ENCODE measurements around the gene CCNL1.
"Not testable (repeated sequence)": the region's sequence is repeated elsewhere in the genome, so short reads cannot be mapped to it uniquely, and the experiment has no call there.

The CCNL1 gene

GRCh38 chr3:157167371-157168042, 7.6 kb upstream of the CCNL1 start:
- Histone ChIP-seq H3K9me3 (ENCODE audit: insufficient read depth, low read depth, low read length) (no peaks in the 10 kb centered on the region), H3K4me1 (ENCODE audit: insufficient read depth, low read length) (no peaks in the 10 kb centered on the region), H3K9ac (ENCODE audit: low read depth, low read length) (no peak overlapping the region), H3K27ac (ENCODE audit: low read length) (no peak overlapping the region), H3K36me3 (ENCODE audit: insufficient read depth, low read depth, low read length) (no peaks in the 10 kb centered on the region), H3K4me3 (ENCODE audit: low read length) (no peak overlapping the region), H3K27me3 (ENCODE audit: insufficient read depth, low read length) (no peaks in the 10 kb centered on the region)

DNA sequence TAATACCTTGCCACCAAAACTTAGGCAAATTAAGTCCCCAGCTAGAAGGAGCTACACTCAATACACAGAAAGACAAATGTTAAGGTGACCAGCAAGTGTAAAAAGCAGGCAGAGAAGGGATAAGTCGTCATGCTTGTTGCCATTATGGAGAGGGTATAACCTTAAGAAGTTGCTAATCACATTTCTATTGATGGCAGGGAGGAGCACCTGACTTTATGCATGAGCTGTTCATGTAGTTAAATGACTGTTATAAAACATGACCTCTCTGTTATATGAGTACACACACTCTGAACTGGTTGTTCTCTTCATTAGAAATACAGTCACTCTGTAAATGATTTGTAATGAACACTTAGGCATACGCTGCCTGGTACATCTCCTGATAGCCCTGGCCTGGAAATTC, 6.6 kb upstream of the CCNL1 start:
- Histone ChIP-seq H3K9me3 (ENCODE audit: insufficient read depth, low read depth, low read length) (no peaks in the 10 kb centered on the region), H3K4me3 (ENCODE audit: low read length) (no peak overlapping the region), H3K36me3 (ENCODE audit: insufficient read depth, low read depth, low read length) (no peaks in the 10 kb centered on the region), H3K4me1 (ENCODE audit: insufficient read depth, low read length) (no peaks in the 10 kb centered on the region), H3K27ac (ENCODE audit: low read length) (no peak overlapping the region), H3K27me3 (ENCODE audit: insufficient read depth, low read length) (no peaks in the 10 kb centered on the region), H3K9ac (ENCODE audit: low read depth, low read length) (no peak overlapping the region)

DNA sequence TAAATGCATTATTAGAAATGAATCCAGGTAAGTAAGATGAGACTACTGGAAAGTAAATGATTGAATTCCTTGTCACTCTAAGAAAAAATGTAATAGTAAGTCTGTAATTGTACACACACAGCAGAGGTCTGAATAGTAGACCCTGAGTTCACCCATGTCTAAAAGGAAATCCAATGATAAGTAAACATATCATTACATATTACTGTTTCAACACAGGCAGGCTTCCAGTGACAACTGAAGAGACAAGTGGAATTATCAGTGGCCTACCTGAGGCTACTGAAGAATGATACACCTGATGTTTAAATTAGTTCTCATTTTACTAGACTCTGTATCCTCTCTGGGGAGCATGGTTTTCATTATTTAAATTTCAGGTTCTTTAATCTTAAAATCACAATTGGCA, 6.2 kb upstream of the CCNL1 start:
- Histone ChIP-seq H3K27ac (ENCODE audit: low read length) (no peak overlapping the region), H3K4me3 (ENCODE audit: low read length) (no peak overlapping the region), H3K27me3 (ENCODE audit: insufficient read depth, low read length) (no peaks in the 10 kb centered on the region), H3K36me3 (ENCODE audit: insufficient read depth, low read depth, low read length) (no peaks in the 10 kb centered on the region), H3K9ac (ENCODE audit: low read depth, low read length) (no peak overlapping the region), H3K4me1 (ENCODE audit: insufficient read depth, low read length) (peaks cover 2% of the 10 kb centered on the region; the same call in 1 of the 2 replicates), H3K9me3 (ENCODE audit: insufficient read depth, low read depth, low read length) (no peaks in the 10 kb centered on the region)

DNA sequence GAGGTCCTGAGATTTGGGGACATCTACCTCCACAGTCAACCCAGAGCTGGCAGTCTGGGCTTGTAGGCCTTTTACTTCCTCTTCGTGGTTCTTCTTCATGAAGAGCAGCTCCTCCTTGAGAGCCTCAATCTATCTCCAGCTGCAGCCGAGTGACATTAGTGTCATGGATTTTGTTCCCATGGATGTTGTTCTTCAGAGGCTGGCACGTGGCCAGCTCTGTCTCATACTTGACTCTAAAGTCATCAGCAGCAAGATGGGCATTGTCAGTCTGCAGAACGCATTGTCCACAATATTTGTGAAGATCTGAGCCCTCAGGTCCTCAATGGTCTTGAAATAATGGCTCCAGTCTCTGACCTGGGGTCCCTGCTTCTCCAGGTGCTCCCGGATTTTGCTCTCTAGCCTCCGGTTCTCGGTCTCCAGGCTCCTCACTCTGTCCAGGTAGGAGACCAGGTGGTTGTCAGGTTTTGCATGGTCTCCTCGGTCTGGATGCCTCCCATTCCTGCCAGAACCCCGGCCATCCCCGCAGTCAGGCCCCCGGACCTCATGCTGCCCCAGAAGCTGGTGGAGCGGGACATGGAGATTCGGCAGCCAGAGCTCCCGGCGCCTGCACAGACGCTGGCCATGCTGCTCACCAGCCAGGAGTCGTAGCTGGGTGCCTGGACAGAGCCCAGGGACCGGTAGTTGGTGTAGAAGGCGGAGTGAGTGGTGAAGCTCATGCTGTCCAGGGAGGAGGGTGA, 3.4 kb upstream of the CCNL1 start:
- Histone ChIP-seq H3K27me3 (ENCODE audit: insufficient read depth, low read length) (no peaks in the 10 kb centered on the region), H3K36me3 (ENCODE audit: insufficient read depth, low read depth, low read length) (peaks cover 8% of the 10 kb centered on the region), H3K9me3 (ENCODE audit: insufficient read depth, low read depth, low read length) (no peaks in the 10 kb centered on the region), H3K27ac (ENCODE audit: low read length) (no peak overlapping the region), H3K4me1 (ENCODE audit: insufficient read depth, low read length) (peaks cover 9% of the 10 kb centered on the region), H3K4me3 (ENCODE audit: low read length) (no peak overlapping the region), H3K9ac (ENCODE audit: low read depth, low read length) (no peak overlapping the region)

GRCh38 chr3:157162620-157163019, 2.7 kb upstream of the CCNL1 start:
- not testable (repeated sequence) for H3K27ac ChIP-seq (ENCODE audit: low read length); H3K4me3 ChIP-seq (ENCODE audit: low read length); H3K9me3 ChIP-seq (ENCODE audit: insufficient read depth, low read depth, low read length); H3K9ac ChIP-seq (ENCODE audit: low read depth, low read length); H3K27me3 ChIP-seq (ENCODE audit: insufficient read depth, low read length)
- Histone ChIP-seq H3K36me3 (ENCODE audit: insufficient read depth, low read depth, low read length) (peaks cover 16% of the 10 kb centered on the region), H3K4me1 (ENCODE audit: insufficient read depth, low read length) (peaks cover 17% of the 10 kb centered on the region)

- no peaks in the 10 kb centered on the region for H3K9me3 ChIP-seq (ENCODE audit: insufficient read depth, low read depth, low read length)
- H3K27me3 ChIP-seq (ENCODE audit: insufficient read depth, low read length), result no peaks in the 10 kb centered on the region
- H3K27ac ChIP-seq (ENCODE audit: low read length), result peak overlapping the region; percentile 97
- peaks cover 33% of the 10 kb centered on the region for H3K36me3 ChIP-seq (ENCODE audit: insufficient read depth, low read depth, low read length)
- H3K4me1 ChIP-seq (ENCODE audit: insufficient read depth, low read length), result peaks cover 26% of the 10 kb centered on the region
- H3K4me3 ChIP-seq (ENCODE audit: low read length), result peak overlapping the region; percentile 100
- H3K9ac ChIP-seq (ENCODE audit: low read depth, low read length), result peak overlapping the region; percentile 99
Observed at GRCh38 chr3:157160658-157161424, 894 bp upstream of the CCNL1 start.

DNA sequence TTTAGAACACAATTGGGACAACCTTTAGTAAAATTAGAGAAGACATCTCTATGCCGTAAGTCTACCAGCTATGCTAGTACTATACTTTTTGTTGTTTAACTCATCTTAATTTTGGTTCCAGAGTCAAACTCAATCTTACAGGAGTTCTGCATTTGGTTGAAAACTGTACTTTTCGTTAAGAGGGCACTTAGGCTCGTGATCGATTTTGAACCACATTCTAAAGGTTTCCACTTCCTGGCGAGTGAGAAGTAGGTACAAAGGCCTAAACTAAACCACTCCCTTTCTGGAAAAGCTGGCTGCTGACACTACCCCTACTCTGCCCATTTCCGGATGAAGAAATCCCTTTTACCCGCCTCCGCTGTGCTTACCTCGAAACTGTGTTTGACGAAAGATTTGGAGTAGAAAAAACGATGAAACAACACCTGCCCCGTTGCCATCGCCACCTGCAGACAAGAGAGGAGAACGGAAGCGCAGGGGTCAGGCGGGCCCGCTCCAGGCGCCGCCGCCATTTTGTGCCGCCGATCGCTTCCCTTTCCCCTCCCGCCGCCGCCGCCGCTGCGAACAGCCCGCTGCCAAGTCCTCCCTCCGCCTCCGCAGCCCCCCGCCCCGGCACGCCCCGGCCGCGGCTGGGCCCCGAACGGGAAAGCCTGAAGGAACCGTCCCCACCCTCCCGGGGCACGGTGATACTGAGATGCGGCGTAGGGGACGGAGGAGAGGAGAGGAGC, 748 bp downstream of the CCNL1 start:
- peaks cover 26% of the 10 kb centered on the region for H3K4me1 ChIP-seq (ENCODE audit: insufficient read depth, low read length)
- H3K27ac ChIP-seq (ENCODE audit: low read length), result peak overlapping the region; percentile 97
- no peaks in the 10 kb centered on the region for H3K27me3 ChIP-seq (ENCODE audit: insufficient read depth, low read length)
- H3K9ac ChIP-seq (ENCODE audit: low read depth, low read length), result peak overlapping the region; percentile 99
- peak overlapping the region; percentile 100 for H3K4me3 ChIP-seq (ENCODE audit: low read length)
- H3K36me3 ChIP-seq (ENCODE audit: insufficient read depth, low read depth, low read length), result peaks cover 50% of the 10 kb centered on the region
- H3K9me3 ChIP-seq (ENCODE audit: insufficient read depth, low read depth, low read length), result no peaks in the 10 kb centered on the region

DNA sequence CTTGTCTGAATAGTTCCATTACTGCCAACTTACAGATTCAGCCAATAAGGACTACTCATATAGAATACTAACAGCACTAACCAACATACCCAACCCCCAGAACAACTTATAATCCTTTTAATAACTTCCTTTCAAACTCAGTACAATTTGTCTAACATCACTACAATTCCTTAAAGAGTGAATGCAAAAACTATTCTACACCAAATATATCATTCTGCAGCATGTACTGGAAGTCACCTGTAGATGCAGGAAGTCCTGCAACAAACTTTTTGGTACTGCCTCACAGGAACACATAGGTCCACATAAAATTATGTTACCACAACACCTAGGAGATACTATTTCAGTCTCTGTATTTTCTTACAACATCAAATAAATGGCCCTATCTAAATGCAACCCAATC, 2.1 kb downstream of the CCNL1 start:
- peaks cover 26% of the 10 kb centered on the region for H3K4me1 ChIP-seq (ENCODE audit: insufficient read depth, low read length)

GRCh38 chr3:157156837-157157635, 2.9 kb downstream of the CCNL1 start:
- Histone ChIP-seq H3K27ac (ENCODE audit: low read length) (no peak overlapping the region), H3K27me3 (ENCODE audit: insufficient read depth, low read length) (no peaks in the 10 kb centered on the region), H3K4me3 (ENCODE audit: low read length) (peak overlapping the region; percentile 100)

More for the DNA sequence above, 2.1 kb downstream of the CCNL1 start:
- Histone ChIP-seq H3K27ac (ENCODE audit: low read length) (no peak overlapping the region), H3K36me3 (ENCODE audit: insufficient read depth, low read depth, low read length) (peaks cover 64% of the 10 kb centered on the region), H3K9ac (ENCODE audit: low read depth, low read length) (peak overlapping the region; percentile 99; the same call in 1 of the 2 replicates), H3K4me3 (ENCODE audit: low read length) (peak overlapping the region; percentile 100), H3K27me3 (ENCODE audit: insufficient read depth, low read length) (no peaks in the 10 kb centered on the region), H3K9me3 (ENCODE audit: insufficient read depth, low read depth, low read length) (no peaks in the 10 kb centered on the region)

DNA sequence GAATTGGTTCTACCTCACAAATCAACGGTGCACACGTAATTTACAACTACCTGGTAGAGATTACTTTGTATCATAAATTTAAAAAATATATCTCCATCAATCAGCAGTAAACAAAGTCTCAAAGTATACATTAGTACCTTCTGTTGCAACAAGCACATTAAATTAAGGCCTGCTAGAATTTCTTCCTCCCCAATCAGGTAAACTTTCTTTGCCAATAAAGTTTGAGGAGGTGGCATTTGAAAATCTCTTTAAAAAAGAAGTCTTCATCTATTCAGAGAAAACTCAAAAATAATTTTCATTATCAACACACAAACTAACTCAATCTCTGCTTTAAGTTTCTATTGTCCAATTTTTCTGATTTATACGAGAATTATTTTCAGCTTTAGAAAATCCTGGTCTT, 4.4 kb downstream of the CCNL1 start:
- H3K4me1 ChIP-seq (ENCODE audit: insufficient read depth, low read length), result peaks cover 20% of the 10 kb centered on the region
- H3K27me3 ChIP-seq (ENCODE audit: insufficient read depth, low read length), result no peaks in the 10 kb centered on the region
- no peaks in the 10 kb centered on the region for H3K9me3 ChIP-seq (ENCODE audit: insufficient read depth, low read depth, low read length)
- no peak overlapping the region for H3K27ac ChIP-seq (ENCODE audit: low read length)
- H3K4me3 ChIP-seq (ENCODE audit: low read length), result peak overlapping the region; percentile 100
- no peak overlapping the region for H3K9ac ChIP-seq (ENCODE audit: low read depth, low read length)
- peaks cover 86% of the 10 kb centered on the region for H3K36me3 ChIP-seq (ENCODE audit: insufficient read depth, low read depth, low read length)

More at GRCh38 chr3:157156837-157157635, 2.9 kb downstream of the CCNL1 start:
- no peak overlapping the region; the same call in 1 of the 2 replicates for H3K9ac ChIP-seq (ENCODE audit: low read depth, low read length)
- H3K36me3 ChIP-seq (ENCODE audit: insufficient read depth, low read depth, low read length), result peaks cover 72% of the 10 kb centered on the region
- no peaks in the 10 kb centered on the region for H3K9me3 ChIP-seq (ENCODE audit: insufficient read depth, low read depth, low read length)
- H3K4me1 ChIP-seq (ENCODE audit: insufficient read depth, low read length), result peaks cover 26% of the 10 kb centered on the region

Data from iPS-20b (cell line).